ENCODE data around the gene IFT43. TPM values are rescaled to one million over a fixed set of nuclear protein-coding genes. Genes with fewer than 3 reads are reported as not detected.

Gene IFT43
- total RNA-seq, 2 donors from 2014 or later, result 7.9 to 11.5 TPM

DNA sequence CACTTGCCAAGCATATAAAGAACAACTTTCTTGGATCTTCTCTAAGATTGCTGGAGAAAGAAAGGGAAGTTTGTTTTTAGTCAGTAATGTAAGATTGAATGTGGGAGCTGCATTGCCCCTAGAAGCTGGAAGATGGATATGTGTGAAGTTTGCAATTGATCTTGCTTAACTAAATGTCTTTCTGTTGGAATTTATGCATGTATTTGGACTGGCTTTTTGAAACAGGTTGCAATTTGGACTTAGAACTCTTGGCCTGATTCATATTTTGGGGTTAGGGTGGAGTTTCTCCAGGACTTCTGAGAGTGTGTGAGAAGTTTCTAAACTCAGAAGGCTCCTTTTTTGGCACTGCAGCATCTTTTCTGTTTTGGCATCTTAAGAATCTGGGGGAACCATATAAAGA is 26.4 kb downstream of the IFT43 start:
- Mint-ChIP-seq H3K27ac (no peak overlapping the region), H3K4me3 (no peak overlapping the region), H3K27me3 (no peaks in the 10 kb centered on the region), H3K9me3 (no peaks in the 10 kb centered on the region), H3K4me1 (ENCODE audit: low read depth in 2 of 2) (no peaks in the 10 kb centered on the region), H3K36me3 (peaks cover 7% of the 10 kb centered on the region)
- DNase-seq (ENCODE audit: low spot score), result no peak
- no peak for ATAC-seq

GRCh38 chr14:76012354-76012753 is 26.8 kb downstream of the IFT43 start:
- H3K9me3 Mint-ChIP-seq, result no peaks in the 10 kb centered on the region
- H3K36me3 Mint-ChIP-seq, result peaks cover 11% of the 10 kb centered on the region
- H3K27ac Mint-ChIP-seq, result no peak overlapping the region
- no peak overlapping the region for H3K4me3 Mint-ChIP-seq
- H3K27me3 Mint-ChIP-seq, result no peaks in the 10 kb centered on the region
- no peak for ATAC-seq
- no peaks in the 10 kb centered on the region for H3K4me1 Mint-ChIP-seq (ENCODE audit: low read depth in 2 of 2)
- no peak for DNase-seq (ENCODE audit: low spot score)

DNA sequence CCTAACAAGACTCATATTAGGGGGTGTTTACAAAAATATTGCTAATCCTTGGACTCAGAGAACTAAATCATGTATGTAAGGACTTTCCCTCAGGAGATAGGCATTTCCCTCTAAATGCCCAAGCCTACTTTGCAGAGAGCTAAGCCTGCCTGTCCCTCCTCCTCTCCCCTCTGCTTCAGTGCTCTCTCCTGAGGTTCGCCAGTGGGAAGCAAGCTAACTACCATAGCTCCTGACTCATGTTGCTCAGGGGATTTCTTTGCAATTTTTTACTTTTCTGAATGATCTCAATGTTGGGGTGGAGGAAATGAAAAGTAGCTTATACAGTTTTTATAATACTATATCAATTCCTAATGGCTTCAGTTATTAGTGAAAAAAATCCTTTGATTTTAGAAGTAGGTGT is 29.6 kb downstream of the IFT43 start:
- no peaks in the 10 kb centered on the region for H3K27me3 Mint-ChIP-seq
- no peak overlapping the region for H3K27ac Mint-ChIP-seq
- H3K4me3 Mint-ChIP-seq, result no peak overlapping the region
- peaks cover 38% of the 10 kb centered on the region for H3K36me3 Mint-ChIP-seq
- peaks cover 8% of the 10 kb centered on the region for H3K9me3 Mint-ChIP-seq
- ATAC-seq (no peak), DNase-seq (ENCODE audit: low spot score) (no peak)
- no peaks in the 10 kb centered on the region for H3K4me1 Mint-ChIP-seq (ENCODE audit: low read depth in 2 of 2)

GRCh38 chr14:76015668-76016067 is 30.1 kb downstream of the IFT43 start:
- H3K36me3 Mint-ChIP-seq, result peaks cover 42% of the 10 kb centered on the region
- no peaks in the 10 kb centered on the region for H3K27me3 Mint-ChIP-seq
- no peaks in the 10 kb centered on the region for H3K4me1 Mint-ChIP-seq (ENCODE audit: low read depth in 2 of 2)
- DNase-seq (ENCODE audit: low spot score) (no peak), ATAC-seq (no peak)
- no peak overlapping the region for H3K27ac Mint-ChIP-seq
- H3K9me3 Mint-ChIP-seq, result peaks cover 10% of the 10 kb centered on the region
- no peak overlapping the region for H3K4me3 Mint-ChIP-seq

GRCh38 chr14:76019676-76020075 is 34.1 kb downstream of the IFT43 start:
- no peak overlapping the region for H3K4me3 Mint-ChIP-seq
- no peak for DNase-seq (ENCODE audit: low spot score)
- H3K9me3 Mint-ChIP-seq, result peaks cover 10% of the 10 kb centered on the region
- H3K4me1 Mint-ChIP-seq (ENCODE audit: low read depth in 2 of 2), result no peaks in the 10 kb centered on the region
- no peak overlapping the region for H3K27ac Mint-ChIP-seq
- ATAC-seq, result no peak
- peaks cover 35% of the 10 kb centered on the region for H3K36me3 Mint-ChIP-seq
- no peaks in the 10 kb centered on the region for H3K27me3 Mint-ChIP-seq

- no peaks in the 10 kb centered on the region for H3K4me1 Mint-ChIP-seq (ENCODE audit: low read depth in 2 of 2)
- no peak overlapping the region for H3K27ac Mint-ChIP-seq
- DNase-seq (ENCODE audit: low spot score) (no peak), ATAC-seq (no peak)
- H3K36me3 Mint-ChIP-seq, result peaks cover 25% of the 10 kb centered on the region
- no peaks in the 10 kb centered on the region for H3K27me3 Mint-ChIP-seq
- peaks cover 10% of the 10 kb centered on the region for H3K9me3 Mint-ChIP-seq
- no peak overlapping the region for H3K4me3 Mint-ChIP-seq
Measured at GRCh38 chr14:76022991-76023390, 37.4 kb downstream of the IFT43 start.

DNA sequence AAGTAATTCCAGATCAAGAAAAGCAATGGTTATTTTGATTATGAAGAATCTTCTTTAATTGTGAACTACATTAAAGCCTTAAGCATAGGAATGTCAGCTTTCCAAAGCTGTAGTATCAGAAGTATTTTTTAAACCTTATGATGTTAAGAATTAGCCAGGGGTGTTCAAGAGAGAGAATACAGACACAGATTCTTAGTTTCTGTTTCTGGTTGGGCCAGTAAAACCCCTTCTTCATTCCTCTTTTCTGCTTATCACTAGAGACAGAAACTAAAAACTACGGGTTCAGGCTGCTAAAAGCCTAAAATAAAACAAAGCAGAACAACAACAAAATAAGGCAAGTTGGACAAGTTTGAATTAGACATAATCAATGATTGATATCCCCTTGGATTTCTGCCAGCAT is 38.2 kb downstream of the IFT43 start:
- no peak overlapping the region for H3K4me3 Mint-ChIP-seq
- DNase-seq (ENCODE audit: low spot score), result no peak
- no peak overlapping the region for H3K27ac Mint-ChIP-seq
- H3K27me3 Mint-ChIP-seq, result no peaks in the 10 kb centered on the region
- no peaks in the 10 kb centered on the region for H3K4me1 Mint-ChIP-seq (ENCODE audit: low read depth in 2 of 2)
- H3K9me3 Mint-ChIP-seq, result peaks cover 10% of the 10 kb centered on the region
- ATAC-seq, result no peak
- H3K36me3 Mint-ChIP-seq, result peaks cover 18% of the 10 kb centered on the region

DNA sequence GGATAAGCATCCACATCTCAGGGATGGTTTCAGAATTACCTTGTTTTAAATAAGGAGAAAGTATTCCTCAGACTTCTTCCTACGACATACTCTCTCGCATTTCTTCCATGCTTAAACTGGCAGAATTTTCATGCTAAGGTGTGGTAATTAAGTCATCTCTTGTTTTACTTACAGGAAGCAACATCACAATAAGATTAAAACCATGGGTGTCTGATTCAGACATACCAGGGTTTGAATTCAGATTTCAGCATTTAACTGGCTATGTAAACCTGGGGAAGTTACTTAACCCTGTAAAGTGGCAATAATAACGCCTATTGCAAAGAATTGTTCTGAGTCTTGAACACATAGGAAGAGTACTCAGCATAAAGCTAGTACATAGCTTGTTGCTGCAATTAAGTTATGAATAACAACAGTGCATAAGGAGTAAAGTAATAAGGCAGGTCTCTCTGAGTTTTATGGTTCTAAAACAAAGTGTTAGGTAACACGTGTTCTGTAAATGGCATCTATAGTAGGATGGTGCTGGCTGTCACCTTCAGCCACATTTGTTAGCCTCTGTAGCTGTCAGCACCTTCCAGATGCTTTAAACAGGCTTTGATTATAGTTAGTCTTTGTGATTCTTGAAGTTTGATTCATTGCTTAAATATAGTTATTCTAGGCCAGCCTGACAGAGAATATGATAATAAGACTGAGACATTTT is 38.8 kb downstream of the IFT43 start:
- Mint-ChIP-seq H3K36me3 (peaks cover 12% of the 10 kb centered on the region), H3K4me1 (ENCODE audit: low read depth in 2 of 2) (no peaks in the 10 kb centered on the region), H3K27me3 (no peaks in the 10 kb centered on the region), H3K27ac (no peak overlapping the region), H3K9me3 (peaks cover 9% of the 10 kb centered on the region), H3K4me3 (no peak overlapping the region)
- ATAC-seq (no peak), DNase-seq (ENCODE audit: low spot score) (no peak)

- no peaks in the 10 kb centered on the region for H3K36me3 Mint-ChIP-seq
- ATAC-seq, result no peak
- no peaks in the 10 kb centered on the region for H3K4me1 Mint-ChIP-seq (ENCODE audit: low read depth in 2 of 2)
- no peaks in the 10 kb centered on the region for H3K27me3 Mint-ChIP-seq
- H3K27ac Mint-ChIP-seq, result no peak overlapping the region
- no peaks in the 10 kb centered on the region for H3K9me3 Mint-ChIP-seq
- no peak for DNase-seq (ENCODE audit: low spot score)
- H3K4me3 Mint-ChIP-seq, result no peak overlapping the region
Measured at GRCh38 chr14:76034566-76034965, 49.0 kb downstream of the IFT43 start.

- H3K27ac Mint-ChIP-seq, result no peak overlapping the region
- H3K27me3 Mint-ChIP-seq, result no peaks in the 10 kb centered on the region
- no peak overlapping the region for H3K4me3 Mint-ChIP-seq
- DNase-seq (ENCODE audit: low spot score) (no peak), ATAC-seq (peak in 1 of 2 donors; percentile 36)
- H3K36me3 Mint-ChIP-seq, result no peaks in the 10 kb centered on the region
- no peaks in the 10 kb centered on the region for H3K4me1 Mint-ChIP-seq (ENCODE audit: low read depth in 2 of 2)
- no peaks in the 10 kb centered on the region for H3K9me3 Mint-ChIP-seq
Measured at GRCh38 chr14:76040704-76041103, 55.1 kb downstream of the IFT43 start.

DNA sequence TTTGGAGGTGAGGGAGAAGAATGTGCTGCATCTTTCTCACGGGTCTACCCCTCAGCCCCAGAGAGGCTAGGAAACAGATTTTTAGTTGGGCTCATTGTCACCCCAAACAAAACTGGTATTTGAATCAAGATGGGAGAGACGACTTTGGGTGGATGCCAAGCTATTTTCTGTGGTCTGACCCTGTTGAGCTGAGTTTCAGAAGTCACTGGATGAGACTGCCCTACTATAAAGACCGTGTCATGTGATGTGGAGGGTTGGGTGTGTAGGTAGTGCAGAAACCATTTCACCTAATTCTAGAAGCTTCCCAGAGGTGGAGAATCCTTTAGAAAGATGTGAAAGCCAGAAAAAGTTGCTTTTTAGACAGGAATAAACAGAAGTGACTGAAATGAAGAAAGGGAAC is 60.2 kb downstream of the IFT43 start:
- Mint-ChIP-seq H3K27ac (no peak overlapping the region), H3K9me3 (no peaks in the 10 kb centered on the region), H3K36me3 (no peaks in the 10 kb centered on the region), H3K4me3 (no peak overlapping the region), H3K4me1 (ENCODE audit: low read depth in 2 of 2) (peaks cover 0 to 2% of the 10 kb centered on the region in 2 donors), H3K27me3 (no peaks in the 10 kb centered on the region)
- DNase-seq (ENCODE audit: low spot score), result no peak
- no peak for ATAC-seq

DNA sequence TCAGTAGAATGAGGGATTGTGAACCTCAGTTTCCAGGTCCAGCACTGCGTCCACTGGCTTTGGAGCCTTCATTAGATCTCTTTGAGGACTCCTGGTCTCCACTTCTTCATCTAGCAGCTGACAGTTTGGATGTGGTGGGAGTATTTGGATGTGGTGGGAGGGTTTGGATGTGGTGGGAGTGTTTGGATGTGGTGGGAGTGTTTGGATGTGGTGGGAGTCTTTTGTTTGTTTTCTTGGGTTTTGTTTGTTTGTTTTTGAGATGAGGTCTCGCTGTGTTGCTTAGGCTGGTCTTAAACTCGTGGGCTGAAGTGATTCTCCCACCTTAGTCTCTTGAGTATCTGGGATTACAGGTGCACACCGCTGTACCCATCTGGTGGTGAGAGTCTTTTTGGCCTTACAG is 64.7 kb downstream of the IFT43 start:
- no peaks in the 10 kb centered on the region for H3K9me3 Mint-ChIP-seq
- no peaks in the 10 kb centered on the region for H3K36me3 Mint-ChIP-seq
- H3K4me3 Mint-ChIP-seq, result no peak overlapping the region
- no peak overlapping the region for H3K27ac Mint-ChIP-seq
- H3K4me1 Mint-ChIP-seq (ENCODE audit: low read depth in 2 of 2), result peaks cover 0 to 2% of the 10 kb centered on the region in 2 donors
- DNase-seq (ENCODE audit: low spot score) (no peak), ATAC-seq (no peak)
- no peaks in the 10 kb centered on the region for H3K27me3 Mint-ChIP-seq

GRCh38 chr14:76050797-76051392 is 65.3 kb downstream of the IFT43 start:
- Mint-ChIP-seq H3K27ac (no peak overlapping the region), H3K36me3 (no peaks in the 10 kb centered on the region), H3K9me3 (no peaks in the 10 kb centered on the region), H3K27me3 (no peaks in the 10 kb centered on the region), H3K4me3 (no peak overlapping the region), H3K4me1 (ENCODE audit: low read depth in 2 of 2) (peaks cover 0 to 1% of the 10 kb centered on the region in 2 donors)
- DNase-seq (ENCODE audit: low spot score), result no peak
- ATAC-seq, result no peak

- H3K9me3 Mint-ChIP-seq, result no peaks in the 10 kb centered on the region
- DNase-seq (ENCODE audit: low spot score) (no peak), ATAC-seq (no peak)
Measured at GRCh38 chr14:76051717-76052465, 66.3 kb downstream of the IFT43 start.

More at GRCh38 chr14:76051717-76052465, 66.3 kb downstream of the IFT43 start:
- H3K27ac Mint-ChIP-seq, result no peak overlapping the region
- no peak overlapping the region for H3K4me3 Mint-ChIP-seq
- H3K27me3 Mint-ChIP-seq, result no peaks in the 10 kb centered on the region
- H3K4me1 Mint-ChIP-seq (ENCODE audit: low read depth in 2 of 2), result no peaks in the 10 kb centered on the region
- H3K36me3 Mint-ChIP-seq, result no peaks in the 10 kb centered on the region
